GM21515 (cell line): ENCODE results near the gene RHOB.

ENCODE experiments used
- ATAC-seq: cut with Tn5 transposase; IDR thresholded peaks from one replicate; pipeline ENCODE4 v1.9.1; 2021; ENCODE audit not compliant: unreplicated experiment

The RHOB gene

GRCh38 chr2:20472569-20472968 lies 25.7 kb downstream of the RHOB start:
- no peak for ATAC-seq

GRCh38 chr2:20473128-20473527 lies 26.3 kb downstream of the RHOB start:
- no peak for ATAC-seq

GRCh38 chr2:20474757-20475566 lies 28.1 kb downstream of the RHOB start:
- ATAC-seq = no peak

GRCh38 chr2:20475567-20475952 lies 28.7 kb downstream of the RHOB start:
- ATAC-seq = no peak

GRCh38 chr2:20476481-20476880 lies 29.6 kb downstream of the RHOB start:
- ATAC-seq = no peak

GRCh38 chr2:20476950-20477349 lies 30.1 kb downstream of the RHOB start:
- no peak for ATAC-seq

GRCh38 chr2:20478961-20479360 lies 32.1 kb downstream of the RHOB start:
- ATAC-seq = no peak

- ATAC-seq = no peak
Measured at GRCh38 chr2:20479835-20480234, 33.0 kb downstream of the RHOB start.

- no peak for ATAC-seq
Measured at GRCh38 chr2:20480913-20481312, 34.0 kb downstream of the RHOB start.

- ATAC-seq = no peak
Measured at GRCh38 chr2:20481798-20482405, 35.0 kb downstream of the RHOB start.

GRCh38 chr2:20482725-20483124 lies 35.9 kb downstream of the RHOB start:
- ATAC-seq = no peak

- ATAC-seq = no peak
Measured at GRCh38 chr2:20483194-20483895, 36.5 kb downstream of the RHOB start.

GRCh38 chr2:20484034-20484617 lies 37.3 kb downstream of the RHOB start:
- ATAC-seq = no peak

- no peak for ATAC-seq
Measured at GRCh38 chr2:20484810-20485611, 38.1 kb downstream of the RHOB start.

- ATAC-seq = no peak
Measured at GRCh38 chr2:20485612-20486388, 38.9 kb downstream of the RHOB start.

GRCh38 chr2:20486571-20486970 lies 39.7 kb downstream of the RHOB start:
- no peak for ATAC-seq

GRCh38 chr2:20487030-20487391 lies 40.1 kb downstream of the RHOB start:
- ATAC-seq = no peak

- no peak for ATAC-seq
Measured at GRCh38 chr2:20487392-20488174, 40.7 kb downstream of the RHOB start.

- ATAC-seq = no peak
Measured at GRCh38 chr2:20488201-20488641, 41.3 kb downstream of the RHOB start.
